NAMALWA (cell line): Measurements from ENCODE around the gene SLBP.

ENCODE experiments used
- DNase-seq: peaks from one replicate; pipeline ENCODE4 v3.0.0-alpha.2; 2015; ENCODE audit warnings: low spot score

Gene SLBP

GRCh38 chr4:1712216-1713002 lies at the start of gene SLBP:
Gene SLBP, minus strand, starts transcription at chr4:1712319. Its CDS starts 131 bp downstream, at chr4:1712188.
- DNase-seq: peak; percentile 97

- DNase-seq: no peak
These were observed 49.1 kb upstream of the SLBP start for GRCh38 chr4:1761130-1761689.

- no peak for DNase-seq
These were observed 48.5 kb upstream of the SLBP start for GRCh38 chr4:1760521-1761071.

DNA sequence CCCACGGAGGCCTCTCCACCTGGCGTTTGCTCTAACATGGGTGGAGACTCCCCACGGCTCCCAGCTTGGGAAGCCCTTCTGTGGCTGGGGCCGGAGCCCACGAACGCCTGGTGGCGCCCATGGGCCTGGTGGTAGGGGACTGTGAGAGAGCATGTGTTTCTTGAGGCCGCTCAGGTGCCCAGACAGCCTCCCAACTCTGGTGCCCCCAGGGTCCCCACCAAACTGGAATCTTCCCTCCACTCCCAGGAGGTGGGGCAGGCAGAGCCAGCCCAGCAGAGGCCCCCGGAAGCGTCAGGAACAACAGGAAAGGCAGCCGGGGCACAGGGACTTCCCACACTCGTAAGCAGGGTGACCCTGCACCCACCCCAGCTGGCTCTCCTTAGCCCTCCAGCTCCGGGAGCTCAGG lies 47.7 kb upstream of the SLBP start:
- DNase-seq: no peak

GRCh38 chr4:1759170-1759817 lies 47.2 kb upstream of the SLBP start:
- no peak for DNase-seq

DNA sequence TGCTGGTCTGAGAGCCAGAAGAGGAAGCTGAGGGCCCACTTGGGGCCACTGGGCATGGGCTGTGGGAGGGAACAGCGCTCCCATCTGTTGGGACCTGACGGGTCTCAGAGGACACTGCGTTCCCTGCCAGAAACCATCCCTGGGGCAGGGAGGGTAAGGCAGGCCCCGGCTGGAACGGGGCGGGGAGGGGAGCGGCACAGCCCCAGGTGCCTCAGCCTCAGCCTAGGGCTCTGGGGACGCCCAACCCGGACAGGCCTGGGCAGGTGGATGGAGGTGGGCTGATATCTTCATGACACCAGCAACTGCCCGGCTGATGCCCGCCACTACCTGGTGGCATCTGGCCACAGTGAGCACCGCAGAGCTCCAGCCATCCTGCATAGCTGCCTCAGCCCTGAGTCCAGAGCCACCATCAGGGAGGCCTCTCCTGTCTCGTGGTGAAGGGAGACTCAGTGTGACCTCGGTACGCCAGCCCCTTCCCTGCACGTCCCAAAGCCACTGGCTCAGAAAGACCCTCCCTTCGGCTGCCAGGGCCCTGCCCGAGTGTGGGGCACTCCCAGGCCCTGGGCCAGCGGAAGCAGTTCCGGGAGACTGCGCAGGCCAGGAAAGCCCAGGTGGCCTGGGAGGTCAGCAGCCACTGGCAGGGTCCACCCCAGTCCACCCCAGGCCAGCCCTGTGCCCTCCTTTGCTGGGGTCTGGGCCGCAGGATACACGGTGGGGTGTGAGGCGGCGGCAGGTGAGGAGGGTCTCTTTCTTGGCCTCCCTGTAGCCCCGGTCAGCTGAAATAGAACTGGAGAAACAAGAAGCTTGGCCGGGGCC lies 46.4 kb upstream of the SLBP start:
- DNase-seq: no peak

- DNase-seq: no peak
These were observed 45.7 kb upstream of the SLBP start for GRCh38 chr4:1757836-1758235.

- DNase-seq: no peak
These were observed 45.0 kb upstream of the SLBP start for GRCh38 chr4:1756893-1757779.

DNA sequence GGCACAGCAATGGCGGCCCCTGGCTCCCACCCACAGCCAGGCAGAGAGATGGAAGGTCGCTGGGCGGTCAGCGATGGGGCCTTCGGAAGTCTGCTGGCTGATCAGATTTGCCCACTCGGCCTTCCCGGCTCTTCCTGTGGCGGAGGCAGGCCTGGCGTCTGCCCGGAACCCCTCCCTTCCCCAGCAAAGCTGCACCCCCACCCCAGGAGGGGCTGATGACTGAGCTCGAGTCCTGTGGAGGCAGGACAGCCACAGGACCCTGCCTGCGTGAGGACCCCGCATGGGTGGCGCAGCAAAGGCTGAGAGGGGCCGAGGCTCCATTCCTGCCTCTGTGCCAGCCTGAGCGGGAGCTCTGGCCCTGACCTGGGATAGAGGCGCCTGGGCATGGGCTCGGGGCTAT lies 44.0 kb upstream of the SLBP start:
- DNase-seq: no peak

DNA sequence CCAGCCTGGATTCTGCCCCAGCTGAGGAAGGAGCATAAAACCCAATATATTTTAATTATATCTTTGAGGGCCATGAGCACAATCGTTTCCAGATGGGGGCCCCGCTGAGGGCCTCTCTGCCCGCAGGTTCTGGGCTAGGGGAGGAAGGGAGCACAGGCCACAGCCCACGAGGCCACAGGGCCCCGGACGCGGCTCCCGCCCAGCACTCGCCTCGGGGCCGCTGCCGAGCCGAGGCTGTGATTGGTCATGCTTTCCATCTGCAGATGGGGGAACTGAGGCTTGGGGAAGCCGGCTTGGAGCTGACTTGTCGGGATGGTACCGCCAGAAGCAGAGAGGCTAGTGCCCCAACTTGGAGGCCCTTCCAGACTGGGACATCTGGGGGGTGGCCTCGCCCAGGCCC lies 43.2 kb upstream of the SLBP start:
- DNase-seq: no peak

- no peak for DNase-seq
These were observed 42.2 kb upstream of the SLBP start for GRCh38 chr4:1754336-1754735.

DNA sequence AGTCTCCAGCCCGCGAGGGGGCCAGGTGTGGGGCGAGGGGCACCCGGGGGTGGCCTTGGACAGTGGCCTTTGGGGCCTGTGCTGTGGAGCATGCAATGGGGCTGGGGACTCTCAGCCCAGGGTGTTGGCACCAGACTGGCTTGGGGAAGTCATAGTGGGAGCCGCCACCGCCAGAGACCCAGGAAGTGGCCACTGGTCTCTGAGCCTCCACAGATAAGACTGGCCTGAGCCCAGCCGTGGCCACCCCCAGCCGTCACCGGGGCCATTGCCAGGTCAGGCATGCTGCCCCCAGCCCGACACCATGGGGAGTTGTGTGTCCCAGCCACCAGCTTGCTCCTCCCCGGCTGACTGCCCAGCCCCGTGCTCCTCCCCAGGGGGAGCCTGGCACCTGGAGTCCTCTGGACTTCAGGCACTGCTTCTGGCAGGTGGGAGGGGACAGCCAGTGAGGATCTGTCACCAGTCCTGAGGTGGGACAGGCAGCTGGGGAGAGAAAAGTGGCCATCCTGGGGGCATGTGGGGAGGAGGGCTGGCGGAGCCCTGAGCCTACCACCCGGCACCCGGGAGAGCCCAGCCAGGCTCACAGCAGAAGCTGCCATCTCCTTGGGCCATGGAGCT lies 41.7 kb upstream of the SLBP start:
- no peak for DNase-seq

- DNase-seq: no peak
These were observed 41.2 kb upstream of the SLBP start for GRCh38 chr4:1753294-1753696.

DNA sequence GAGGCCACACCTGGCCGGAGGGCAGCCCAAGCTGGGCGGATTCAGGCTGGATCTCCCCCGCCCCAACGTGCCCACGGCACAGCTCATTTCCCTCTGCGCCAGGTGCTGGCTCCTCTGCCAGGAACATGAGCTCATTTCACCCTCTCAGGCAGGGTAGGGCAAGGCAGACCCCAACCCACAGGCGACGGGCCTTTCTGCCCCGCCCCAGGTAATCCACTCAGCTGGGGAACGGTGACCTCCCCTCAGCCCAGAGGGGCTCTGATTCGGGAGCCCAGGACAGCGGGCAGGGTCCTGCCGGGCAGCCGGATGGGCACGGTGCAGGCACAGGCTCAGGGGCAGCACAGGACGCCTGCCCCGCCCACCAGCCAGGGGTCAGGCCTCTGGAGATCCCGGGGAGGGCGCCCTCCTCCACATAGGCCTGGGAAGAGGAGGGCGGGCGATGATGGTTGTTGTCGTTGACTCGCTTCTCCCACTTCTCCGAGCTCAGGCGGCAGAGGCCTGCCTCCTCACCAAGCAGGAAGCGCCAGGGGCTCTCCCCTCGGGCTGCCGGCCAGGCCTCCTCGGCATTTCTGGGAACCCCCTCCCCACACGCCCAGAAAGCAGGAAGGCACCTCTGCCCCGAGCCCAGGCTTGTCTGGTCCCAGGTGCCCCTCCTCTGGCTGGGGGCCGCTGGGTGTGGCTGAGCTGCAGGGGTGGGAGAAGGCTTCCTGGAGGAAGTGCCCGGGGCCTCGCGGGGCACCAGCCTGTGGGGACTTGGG lies 40.3 kb upstream of the SLBP start:
- no peak for DNase-seq

- DNase-seq: no peak
These were observed 39.8 kb upstream of the SLBP start for GRCh38 chr4:1751919-1752283.

DNA sequence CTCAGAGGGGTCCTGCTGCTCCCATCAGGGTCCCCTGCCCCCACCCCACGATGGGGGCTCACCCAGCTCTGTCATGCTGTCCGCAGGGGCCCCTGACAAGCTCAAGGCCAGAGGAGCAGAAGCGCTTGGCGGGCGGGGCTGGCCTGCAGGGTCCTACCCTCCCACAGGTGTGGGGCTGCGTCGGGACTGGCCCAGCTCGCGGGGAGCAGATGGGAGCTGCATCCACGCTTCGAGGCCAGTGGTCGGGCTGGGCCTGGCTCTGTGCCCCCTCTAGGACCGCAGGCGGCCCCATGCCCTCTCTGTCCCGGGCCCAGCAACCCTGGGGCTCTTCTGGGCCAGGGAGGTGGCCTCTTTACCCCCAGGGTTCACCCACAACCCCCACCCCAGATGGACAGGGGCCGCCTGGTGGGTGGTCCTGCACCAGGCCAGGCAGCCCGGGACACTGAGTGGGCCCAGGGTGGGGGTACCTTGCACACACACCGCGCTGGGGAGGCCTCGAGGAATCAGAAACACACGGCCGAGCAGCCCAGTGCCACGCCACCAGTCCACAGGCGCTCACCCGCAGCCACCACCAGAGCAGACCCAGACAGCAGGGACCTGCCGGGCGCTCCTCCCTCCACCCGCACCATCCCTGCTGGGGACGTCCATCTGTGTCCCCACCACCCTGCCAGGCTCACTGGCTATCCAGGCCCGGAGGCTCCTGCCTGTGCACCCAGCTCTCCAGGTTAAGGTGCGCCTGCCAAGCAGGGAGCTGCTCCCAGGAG lies 39.2 kb upstream of the SLBP start:
- no peak for DNase-seq

DNA sequence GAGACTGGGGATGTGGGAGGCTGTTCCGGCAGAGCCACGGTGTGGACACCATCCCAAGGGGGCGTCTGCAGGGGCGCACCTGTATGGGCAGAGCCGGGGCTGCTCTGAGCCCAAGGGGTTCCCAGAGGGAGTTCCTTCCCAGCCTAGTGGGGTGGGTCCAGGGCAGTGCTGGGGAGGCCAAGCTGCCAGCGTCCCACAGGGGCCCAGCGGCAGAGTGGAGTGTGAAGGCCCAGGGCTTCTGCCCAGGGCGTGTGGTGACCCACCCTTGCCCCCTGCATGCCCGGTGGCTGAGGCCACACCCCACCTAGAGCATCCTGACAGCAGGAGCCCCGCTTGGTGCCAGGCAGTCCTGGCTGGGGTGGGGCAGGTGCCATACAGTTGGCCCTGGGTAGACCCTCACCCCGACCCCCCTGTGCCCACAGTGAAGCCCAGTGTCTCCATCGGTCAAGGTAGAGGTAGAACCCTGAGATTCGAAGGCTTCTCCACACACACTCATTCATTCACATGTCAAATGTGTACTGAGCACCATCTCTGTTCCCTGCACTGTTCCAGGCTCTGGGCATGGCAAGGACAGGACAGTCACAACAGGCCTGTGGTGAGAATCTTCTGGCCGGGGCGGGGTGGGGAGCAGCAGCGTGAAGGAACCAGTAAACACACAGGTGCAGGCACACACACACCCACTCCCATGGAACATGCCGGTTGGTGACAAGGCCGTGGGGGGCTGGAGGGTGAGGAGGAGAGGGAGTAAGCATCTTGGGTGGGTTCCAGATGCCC lies 38.4 kb upstream of the SLBP start:
- no peak for DNase-seq

- DNase-seq: no peak
These were observed 37.7 kb upstream of the SLBP start for GRCh38 chr4:1749826-1750225.

DNA sequence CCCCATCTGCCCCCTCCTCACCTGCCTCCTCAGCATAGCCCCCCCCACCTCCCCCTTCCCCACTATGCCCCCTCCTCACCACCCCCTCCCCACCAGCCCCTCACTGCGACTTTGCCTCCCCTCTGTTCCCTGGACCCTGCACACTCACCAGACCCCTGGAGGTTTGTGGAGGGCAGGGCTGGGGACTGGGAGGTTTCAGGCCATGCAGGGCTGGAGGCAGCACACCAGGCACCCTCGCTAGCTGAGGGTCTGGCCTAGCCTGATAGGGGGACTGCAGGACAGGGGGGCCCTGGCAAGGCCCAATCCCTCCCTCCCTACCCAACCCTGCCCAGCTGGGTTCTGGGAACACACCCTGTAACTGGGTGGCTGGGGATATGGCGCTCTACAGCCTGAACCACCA lies 37.3 kb upstream of the SLBP start:
- no peak for DNase-seq
